Mesenchymal stem cell (in vitro differentiated cells and primary cell): ENCODE results near the gene OSBPL9.

Source experiments
- DNase-seq: peaks from one replicate; pipeline ENCODE4 v3.0.0-alpha.2; 2013
- H2AFZ ChIP-seq: one replicate; pipeline ENCODE4 v1.6.1; 2013; ENCODE audit warnings: low read depth, mild to moderate bottlenecking, control low read depth, inconsistent platforms, low read length, moderate library complexity
- H2AK5ac ChIP-seq: 2 replicates; pipeline ENCODE4 v1.6.1; 2013; ENCODE audit warnings: low read length, moderate library complexity, mild to moderate bottlenecking, inconsistent platforms; ENCODE audit not compliant: severe bottlenecking
- H2BK120ac ChIP-seq: one replicate; pipeline ENCODE4 v1.6.1; 2013; ENCODE audit warnings: low read depth, mild to moderate bottlenecking, inconsistent platforms, low read length, moderate library complexity
- H2BK12ac ChIP-seq, 2 experiments: one replicate each; pipeline ENCODE4 v1.6.1; 2013; ENCODE audit warnings: inconsistent platforms in 2 of 2, low read length in 2 of 2, mild to moderate bottlenecking in 2 of 2, moderate library complexity in 2 of 2, control low read depth in 1 of 2
- H2BK15ac ChIP-seq: one replicate; pipeline ENCODE4 v1.6.1; 2013; ENCODE audit warnings: mild to moderate bottlenecking, low read depth, inconsistent platforms; ENCODE audit not compliant: poor library complexity, severe bottlenecking
- H2BK5ac ChIP-seq: 2 replicates; pipeline ENCODE4 v1.6.1; 2013; ENCODE audit warnings: low read depth, mild to moderate bottlenecking, low read length, control low read depth, inconsistent platforms; ENCODE audit not compliant: poor library complexity, severe bottlenecking
- H3K14ac ChIP-seq, 2 experiments: one replicate each; pipeline ENCODE4 v1.6.1; 2013; ENCODE audit warnings: inconsistent platforms in 2 of 2, low read length in 2 of 2, control low read depth in 1 of 2, mild to moderate bottlenecking in 1 of 2, moderate library complexity in 1 of 2
- H3K18ac ChIP-seq, 2 experiments: one replicate each; pipeline ENCODE4 v1.6.1; 2013; ENCODE audit warnings: inconsistent platforms in 2 of 2, low read length in 2 of 2, control low read depth in 1 of 2, low read depth in 1 of 2, mild to moderate bottlenecking in 1 of 2
- H3K23ac ChIP-seq, 2 experiments: one replicate each; pipeline ENCODE4 v1.6.1; 2013; ENCODE audit warnings: inconsistent platforms in 2 of 2, low read length in 2 of 2, mild to moderate bottlenecking in 2 of 2, moderate library complexity in 2 of 2, control low read depth in 1 of 2
- H3K27ac ChIP-seq: 2 replicates; pipeline ENCODE4 v1.5.1; 2013; ENCODE audit warnings: mild to moderate bottlenecking, moderate library complexity, low read length, control low read depth, inconsistent platforms; ENCODE audit not compliant: poor library complexity, severe bottlenecking
- H3K27me3 ChIP-seq, 2 experiments: 2 replicates each; pipeline versions ENCODE4 v1.6.1 to v1.7.0; 2013; ENCODE audit warnings: low read length in 2 of 2, mild to moderate bottlenecking in 2 of 2, moderate library complexity in 2 of 2, control low read depth in 1 of 2, inconsistent platforms in 1 of 2; ENCODE audit not compliant: control insufficient read depth in 1 of 2, insufficient read depth in 1 of 2
- H3K36me3 ChIP-seq, 2 experiments: 2 replicates each; pipeline versions ENCODE4 v1.6.1 to v1.7.0; 2013; ENCODE audit warnings: low read length in 2 of 2, control low read depth in 1 of 2, inconsistent platforms in 1 of 2, low read depth in 1 of 2, mild to moderate bottlenecking in 1 of 2; ENCODE audit not compliant: insufficient read depth in 2 of 2, control insufficient read depth in 1 of 2
- H3K4ac ChIP-seq, 2 experiments: one replicate each; pipeline ENCODE4 v1.6.1; 2013; ENCODE audit warnings: inconsistent platforms in 2 of 2, low read length in 2 of 2, mild to moderate bottlenecking in 2 of 2, moderate library complexity in 2 of 2, control low read depth in 1 of 2, low read depth in 1 of 2
- H3K4me1 ChIP-seq: 2 replicates; pipeline ENCODE4 v1.6.1; 2013; ENCODE audit warnings: low read depth, low read length, control low read depth; ENCODE audit not compliant: control insufficient read depth, insufficient read depth
- H3K4me2 ChIP-seq: 2 replicates; pipeline ENCODE4 v1.6.1; 2013; ENCODE audit warnings: low read length, mild to moderate bottlenecking, inconsistent platforms; ENCODE audit not compliant: poor library complexity, severe bottlenecking
- H3K4me3 ChIP-seq, 2 experiments: 2 replicates each; pipeline versions ENCODE4 v1.5.1 to v1.7.0; 2013; ENCODE audit warnings: low read length in 2 of 2, mild to moderate bottlenecking in 2 of 2, control low read depth in 1 of 2, low read depth in 1 of 2; ENCODE audit not compliant: insufficient read depth in 1 of 2
- H3K79me1 ChIP-seq: replicated peaks from 2 replicates; pipeline ENCODE4 v1.6.1; 2013; ENCODE audit warnings: mild to moderate bottlenecking, control low read depth, low read length, inconsistent platforms; ENCODE audit not compliant: poor library complexity, severe bottlenecking
- H3K9ac ChIP-seq: 2 replicates; pipeline ENCODE4 v1.7.0; 2013; ENCODE audit warnings: mild to moderate bottlenecking, low read length, moderate library complexity
- H3K9me3 ChIP-seq: 2 replicates; pipeline ENCODE4 v1.7.0; 2013; ENCODE audit warnings: mild to moderate bottlenecking, low read length; ENCODE audit not compliant: control insufficient read depth
- H4K8ac ChIP-seq: one replicate; pipeline ENCODE4 v1.6.1; 2013; ENCODE audit warnings: inconsistent platforms, mild to moderate bottlenecking, low read length, moderate library complexity
- H4K91ac ChIP-seq: one replicate; pipeline ENCODE4 v1.6.1; 2013; ENCODE audit warnings: mild to moderate bottlenecking, low read length, inconsistent platforms
- WGBS: methylation state at CpG from one replicate; pipeline ENCODE4 v1.1.7; 2013; ENCODE audit warnings: mixed read lengths; 5-methylcytosine and 5-hydroxymethylcytosine counted together

The OSBPL9 gene

GRCh38 chr1:51669816-51670215, 52.9 kb downstream of the OSBPL9 start:
- no peaks in the 10 kb centered on the region for H3K9me3 ChIP-seq
- H3K18ac ChIP-seq, result no peak overlapping the region
- no peak overlapping the region for H2BK120ac ChIP-seq
- H3K27me3 ChIP-seq, result no peaks in the 10 kb centered on the region
- H2BK15ac ChIP-seq, result no peak overlapping the region
- no peak for DNase-seq
- no peak overlapping the region for H2BK5ac ChIP-seq
- H3K9ac ChIP-seq, result no peak overlapping the region
- no peak overlapping the region for H3K4ac ChIP-seq
- H3K4me3 ChIP-seq, result no peak overlapping the region
- H3K4me2 ChIP-seq, result no peak overlapping the region
- H3K27ac ChIP-seq, result no peak overlapping the region
- H2AK5ac ChIP-seq, result no peak overlapping the region
- peaks cover 27% of the 10 kb centered on the region for H3K79me1 ChIP-seq
- H3K36me3 ChIP-seq, result peaks cover 0 to 7% of the 10 kb centered on the region in 2 experiments
- H3K4me1 ChIP-seq, result peaks cover 1% of the 10 kb centered on the region
- no peak overlapping the region for H3K23ac ChIP-seq
- no peak overlapping the region for H2AFZ ChIP-seq
- no peak overlapping the region for H2BK12ac ChIP-seq
- H4K8ac ChIP-seq, result no peak overlapping the region
- no peak overlapping the region for H3K14ac ChIP-seq
- no peak overlapping the region for H4K91ac ChIP-seq
- 100% methylated on average over 2 of the region's 2 CpGs for WGBS

- H3K4me3 ChIP-seq, result no peak overlapping the region
- no peak overlapping the region for H4K91ac ChIP-seq
- no peak overlapping the region for H3K9ac ChIP-seq
- H3K79me1 ChIP-seq, result peaks cover 27% of the 10 kb centered on the region
- peak; percentile 60 for DNase-seq
- no peak overlapping the region for H2BK5ac ChIP-seq
- 72% methylated on average over 2 of the region's 4 CpGs for WGBS
- H2BK12ac ChIP-seq, result no peak overlapping the region
- H3K4ac ChIP-seq, result no peak overlapping the region
- H3K4me1 ChIP-seq, result no peaks in the 10 kb centered on the region
- H3K9me3 ChIP-seq, result no peaks in the 10 kb centered on the region
- H2BK120ac ChIP-seq, result no peak overlapping the region
- H2AFZ ChIP-seq, result no peak overlapping the region
- H3K14ac ChIP-seq, result no peak overlapping the region
- peaks cover 0 to 7% of the 10 kb centered on the region in 2 experiments for H3K36me3 ChIP-seq
- no peak overlapping the region for H3K27ac ChIP-seq
- H3K27me3 ChIP-seq, result no peaks in the 10 kb centered on the region
- H3K4me2 ChIP-seq, result no peak overlapping the region
- H3K23ac ChIP-seq, result no peak overlapping the region
- no peak overlapping the region for H4K8ac ChIP-seq
- no peak overlapping the region for H3K18ac ChIP-seq
- H2BK15ac ChIP-seq, result no peak overlapping the region
- H2AK5ac ChIP-seq, result peak overlapping the region; percentile 65
Measured at GRCh38 chr1:51671527-51672325, 54.8 kb downstream of the OSBPL9 start.

DNA sequence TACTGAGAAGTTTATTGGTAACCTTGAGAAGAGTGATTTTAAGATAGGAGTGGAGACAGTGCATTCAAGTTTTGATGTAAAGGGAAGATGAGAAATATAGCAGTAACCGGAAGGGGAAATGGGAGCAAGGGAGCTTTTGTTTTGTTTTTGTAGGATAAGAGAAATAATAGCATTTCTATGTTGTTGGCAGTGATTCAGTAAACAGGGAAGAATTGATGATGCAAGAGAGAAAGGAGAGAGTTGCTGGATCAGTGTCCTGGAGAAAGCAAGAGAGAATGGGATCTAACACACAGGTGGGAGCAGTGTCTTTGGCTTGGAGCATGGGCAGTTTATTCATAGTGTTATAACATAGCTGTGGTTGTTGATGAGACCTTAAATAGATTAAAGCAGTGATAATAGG, 56.4 kb downstream of the OSBPL9 start:
- Histone ChIP-seq H3K4me2 (no peak overlapping the region), H3K79me1 (peaks cover 30% of the 10 kb centered on the region), H3K36me3 (peaks cover 0 to 7% of the 10 kb centered on the region in 2 experiments), H3K18ac (no peak overlapping the region), H2BK5ac (no peak overlapping the region), H3K27ac (no peak overlapping the region), H2AFZ (no peak overlapping the region), H3K27me3 (no peaks in the 10 kb centered on the region), H3K4me3 (no peak overlapping the region), H3K14ac (no peak overlapping the region), H2AK5ac (no peak overlapping the region), H3K4me1 (no peaks in the 10 kb centered on the region), H3K4ac (no peak overlapping the region), H2BK15ac (no peak overlapping the region), H3K9me3 (no peaks in the 10 kb centered on the region), H2BK120ac (no peak overlapping the region), H4K91ac (no peak overlapping the region), H4K8ac (no peak overlapping the region), H3K9ac (no peak overlapping the region), H3K23ac (no peak overlapping the region), H2BK12ac (no peak overlapping the region)
- no peak for DNase-seq
- 99% methylated on average over 1 of the region's 1 CpG for WGBS

- Histone ChIP-seq H3K36me3 (no peaks in the 10 kb centered on the region), H2BK15ac (no peak overlapping the region), H2AFZ (no peak overlapping the region), H4K8ac (no peak overlapping the region), H2BK12ac (peak overlapping the region in 1 of 2 experiments; percentile 11), H2AK5ac (no peak overlapping the region), H3K9ac (peak overlapping the region; percentile 36), H3K27me3 (no peaks in the 10 kb centered on the region), H3K27ac (no peak overlapping the region), H3K4me1 (peaks cover under 1% of the 10 kb centered on the region), H3K14ac (no peak overlapping the region), H2BK5ac (no peak overlapping the region), H3K23ac (no peak overlapping the region), H3K4me3 (no peak overlapping the region), H3K4ac (no peak overlapping the region), H3K4me2 (no peak overlapping the region), H4K91ac (no peak overlapping the region), H3K18ac (no peak overlapping the region), H2BK120ac (no peak overlapping the region), H3K79me1 (peaks cover 25% of the 10 kb centered on the region), H3K9me3 (no peaks in the 10 kb centered on the region)
- no peak for DNase-seq
- whole genome bisulfite sequencing, result 95% methylated on average over 1 of the region's 2 CpGs
Measured at GRCh38 chr1:51675177-51675780, 58.4 kb downstream of the OSBPL9 start.
